ENCODE results near the gene PDE6G. TPM values are rescaled to one million over a fixed set of nuclear protein-coding genes. Genes with fewer than 3 reads are reported as not detected.

Gene PDE6G
- total and polyA plus RNA-seq, 2 of the 4 experiments (the other 2 are of a cell fraction) = 2.7 TPM; not detected in 1

- H2AK5ac ChIP-seq (ENCODE audit: low read depth, low read length) = no peak overlapping the region
- H4K20me1 ChIP-seq (ENCODE audit: insufficient read depth, low read length) = no peaks in the 10 kb centered on the region
- WGBS, 2 experiments (ENCODE audit: extremely low coverage in 2 of 2, insufficient read length in 1 of 2) = 100% methylated on average over 1 of the region's 5 CpGs; no CpG with 5 or more reads in 1 of the 2 experiments
- no peaks in the 10 kb centered on the region for H3K4me1 ChIP-seq (ENCODE audit: control insufficient read depth, insufficient read depth, low read length)
- POLR2A ChIA-PET (ENCODE audit: unreplicated experiment) = no interaction called here
- no peak overlapping the region for H3K4me3 ChIP-seq (ENCODE audit: insufficient read depth, low read depth, low read length)
- in situ Hi-C loops (cut with MboI; ENCODE audit: low sequenced_read_pairs) = no loop called here
- H3K18ac ChIP-seq (ENCODE audit: low read depth, low read length) = no peak overlapping the region
- no peaks in the 10 kb centered on the region for H3K27me3 ChIP-seq (ENCODE audit: control insufficient read depth, insufficient read depth, low read length)
- peaks cover 0 to 3% of the 10 kb centered on the region in 2 experiments; a peak in 1 of 4 replicates for H3K79me1 ChIP-seq (ENCODE audit: low read depth in 1 of 2, low read length in 2 of 2)
- H2AFZ ChIP-seq (replicated peaks; ENCODE audit: low read length, poor library complexity) = no peak overlapping the region
- H2AK9ac ChIP-seq (replicated peaks; ENCODE audit: low read depth, low read length, poor library complexity) = no peak overlapping the region
- dilution Hi-C loops (cut with HindIII; ENCODE audit: low sequenced_read_pairs, unreplicated experiment) = no loop called here
- no peak overlapping the region for H3K56ac ChIP-seq (ENCODE audit: extremely low read depth, insufficient read depth, low read length)
- DNase-seq = no peak
- H3K9me3 ChIP-seq (ENCODE audit: control insufficient read depth, insufficient read depth, low read length) = no peaks in the 10 kb centered on the region
- H4K8ac ChIP-seq (ENCODE audit: low read depth in 2 of 2, low read length in 2 of 2) = no peak overlapping the region
- no peak overlapping the region for H4K5ac ChIP-seq (ENCODE audit: low read depth, low read length)
- no peak overlapping the region for H3K14ac ChIP-seq (replicated peaks; ENCODE audit: low read depth, low read length)
- ATAC-seq (ENCODE audit: low read depth) = no peak
- H3K9me1 ChIP-seq (ENCODE audit: insufficient read depth, low read length) = peaks cover 3% of the 10 kb centered on the region; the same call in 1 of the 2 replicates
- no peak overlapping the region for H3K4me2 ChIP-seq (ENCODE audit: low read depth, low read length)
- TF ChIP-seq FOS (IDR thresholded peaks at IDR 0.05; ENCODE audit: low read depth, low read length) (no peak), RAD21 (IDR thresholded peaks at IDR 0.05; ENCODE audit: low read length) (no peak), BHLHE40 (IDR thresholded peaks at IDR 0.05; ENCODE audit: low read depth, low read length) (no peak), RFX5 (IDR thresholded peaks at IDR 0.05; ENCODE audit: low read depth, low read length) (no peak), MAFK (IDR thresholded peaks at IDR 0.05; ENCODE audit: low read depth, low read length) (no peak), MXI1 (IDR thresholded peaks at IDR 0.05; ENCODE audit: borderline replicate concordance, low read depth, low read length) (no peak), POLR2A (IDR thresholded peaks at IDR 0.05; ENCODE audit: low read depth, low read length) (no peak), SMC3 (IDR thresholded peaks at IDR 0.05; ENCODE audit: low read depth, low read length) (no peak), CHD1 (IDR thresholded peaks at IDR 0.05; ENCODE audit: low read depth, low read length) (no peak), NFE2L2 (IDR thresholded peaks at IDR 0.05; ENCODE audit: low read depth, low read length) (no peak), CTCF (conservative IDR thresholded peaks at IDR 0.05; ENCODE audit: low read depth, low read length) (no peak), MAZ (IDR thresholded peaks at IDR 0.05; ENCODE audit: borderline replicate concordance, low read depth, low read length) (no peak), CEBPB (IDR thresholded peaks at IDR 0.05; ENCODE audit: low read depth, low read length) (no peak), ELK1 (IDR thresholded peaks at IDR 0.05; ENCODE audit: borderline replicate concordance, low read depth, low read length) (no peak), USF2 (IDR thresholded peaks at IDR 0.05; ENCODE audit: low read depth, low read length) (no peak), RCOR1 (IDR thresholded peaks at IDR 0.05; ENCODE audit: insufficient replicate concordance, low read length) (no peak)
- no peak overlapping the region for H2BK120ac ChIP-seq (ENCODE audit: low read depth, low read length)
- no peak overlapping the region for H3K23ac ChIP-seq (ENCODE audit: low read depth, low read length)
- H3K27ac ChIP-seq (ENCODE audit: insufficient read depth, low read length) = no peak overlapping the region
- no peak overlapping the region for H2BK5ac ChIP-seq (ENCODE audit: low read depth, low read length, poor library complexity, severe bottlenecking)
- no peak overlapping the region for H2BK20ac ChIP-seq (ENCODE audit: low read depth, low read length)
- intact Hi-C loops (cut with micrococcal nuclease) = no loop called here
- CTCF ChIA-PET = interaction anchor here (0.7 kb wide), 1 partner anchor 353 kb away, joined by 4 read pairs; no protein-coding TSS in a partner anchor
- H3K9ac ChIP-seq (ENCODE audit: low read depth, low read length) = no peak overlapping the region
- no peak overlapping the region for H4K91ac ChIP-seq (ENCODE audit: insufficient read depth, low read depth, low read length)
- peaks cover under 1% of the 10 kb centered on the region; the same call in 1 of the 2 replicates for H3K36me3 ChIP-seq (ENCODE audit: control insufficient read depth, insufficient read depth, low read length)
- H3K4ac ChIP-seq (ENCODE audit: low read depth, low read length) = no peak overlapping the region
- no TSS peak for BruUV-seq (replicated peaks)
- no peak overlapping the region for H2BK15ac ChIP-seq (ENCODE audit: low read depth, low read length)
Observed at GRCh38 chr17:81659038-81659437, 2.7 kb upstream of the PDE6G start.
